IPS-18a (cell line): ENCODE measurements around the gene SPATA31A7.
"Not testable (repeated sequence)": the region's sequence is repeated elsewhere in the genome, so short reads cannot be mapped to it uniquely, and the experiment has no call there.

Experiments used
- H3K27ac ChIP-seq: one replicate; pipeline ENCODE4 v1.5.1; 2013; ENCODE audit warnings: low read length
- H3K27me3 ChIP-seq: one replicate; pipeline ENCODE4 v1.6.1; 2013; ENCODE audit warnings: mild to moderate bottlenecking, low read length; ENCODE audit not compliant: control insufficient read depth, insufficient read depth
- H3K36me3 ChIP-seq: one replicate; pipeline ENCODE4 v1.6.1; 2013; ENCODE audit warnings: low read depth, low read length; ENCODE audit not compliant: control insufficient read depth
- H3K4me1 ChIP-seq: one replicate; pipeline ENCODE4 v1.6.1; 2013; ENCODE audit warnings: low read depth, low read length; ENCODE audit not compliant: control insufficient read depth
- H3K4me3 ChIP-seq: one replicate; pipeline ENCODE4 v1.5.1; 2013; ENCODE audit warnings: low read length
- H3K9ac ChIP-seq: one replicate; pipeline ENCODE4 v1.6.1; 2013; ENCODE audit warnings: mild to moderate bottlenecking, low read length, moderate library complexity
- H3K9me3 ChIP-seq: one replicate; pipeline ENCODE4 v1.6.1; 2013; ENCODE audit warnings: low read depth, low read length; ENCODE audit not compliant: control insufficient read depth

The SPATA31A7 gene

GRCh38 chr9:61189736-61190135 is at the start of gene SPATA31A7:
SPATA31A7 (plus strand) TSS chr9:61190036; CDS start chr9:61190065, 29 bp downstream.
- not testable (repeated sequence) for H3K27me3 ChIP-seq, H3K27ac ChIP-seq, H3K9me3 ChIP-seq, H3K36me3 ChIP-seq, H3K4me1 ChIP-seq, H3K4me3 ChIP-seq, H3K9ac ChIP-seq

- H3K4me3 ChIP-seq, H3K4me1 ChIP-seq, H3K9ac ChIP-seq, H3K9me3 ChIP-seq, H3K36me3 ChIP-seq, H3K27ac ChIP-seq, H3K27me3 ChIP-seq: not testable (repeated sequence)
These were observed 36.6 kb downstream of the SPATA31A7 start for GRCh38 chr9:61226438-61226837.
